SK-N-SH (cell line): Measurements from ENCODE around the gene SYNE1.

Experiments
- MAX ChIP-seq: IDR thresholded peaks from 2 replicates; pipeline ENCODE4 v1.4.0; 2012; ENCODE audit warnings: low read depth
- MXI1 ChIP-seq: IDR thresholded peaks from 2 replicates; pipeline ENCODE4 v1.6.1; 2012; ENCODE audit warnings: mild to moderate bottlenecking, low read depth, low read length, improper control_type of control experiment
- POLR2AphosphoS5 ChIP-seq: IDR thresholded peaks from 2 replicates; pipeline ENCODE4 v1.6.1; 2012; ENCODE audit warnings: low read depth, low read length
- RAD21 ChIP-seq: IDR thresholded peaks from 2 replicates; pipeline ENCODE4 v1.6.1; 2012; ENCODE audit warnings: mild to moderate bottlenecking, low read length
- RCOR1 ChIP-seq: fragments of 150-350 bp; IDR thresholded peaks from 2 replicates; pipeline ENCODE4 v1.6.1; 2017; ENCODE audit warnings: antibody characterized with exemption, low read length
- SIN3A ChIP-seq: IDR thresholded peaks from 2 replicates; pipeline ENCODE4 v1.6.1; 2012; ENCODE audit warnings: low read depth, mild to moderate bottlenecking, low read length, moderate library complexity, borderline replicate concordance
- ZBTB33 ChIP-seq: IDR thresholded peaks from 2 replicates; pipeline ENCODE4 v1.4.0; 2012; ENCODE audit warnings: low read depth, borderline replicate concordance
- TF ChIP-seq, protein P1 (sequence below): fragments of 200-600 bp; sonication (generic); IDR thresholded peaks from 2 replicates; pipeline ENCODE4 v1.6.1; 2017; ENCODE audit warnings: antibody characterized with exemption, mild to moderate bottlenecking, moderate library complexity

GRCh38 chr6:152110886-152111820, 526.0 kb downstream of the SYNE1 start:
- TF ChIP-seq RCOR1 (no peak), MAX (no peak), MXI1 (0 out of 2 replicates have a peak, but pooled peaks have one; percentile 6), POLR2AphosphoS5 (no peak), SIN3A (no peak), ZBTB33 (no peak), RAD21 (no peak)
- TF ChIP-seq, protein P1, sequence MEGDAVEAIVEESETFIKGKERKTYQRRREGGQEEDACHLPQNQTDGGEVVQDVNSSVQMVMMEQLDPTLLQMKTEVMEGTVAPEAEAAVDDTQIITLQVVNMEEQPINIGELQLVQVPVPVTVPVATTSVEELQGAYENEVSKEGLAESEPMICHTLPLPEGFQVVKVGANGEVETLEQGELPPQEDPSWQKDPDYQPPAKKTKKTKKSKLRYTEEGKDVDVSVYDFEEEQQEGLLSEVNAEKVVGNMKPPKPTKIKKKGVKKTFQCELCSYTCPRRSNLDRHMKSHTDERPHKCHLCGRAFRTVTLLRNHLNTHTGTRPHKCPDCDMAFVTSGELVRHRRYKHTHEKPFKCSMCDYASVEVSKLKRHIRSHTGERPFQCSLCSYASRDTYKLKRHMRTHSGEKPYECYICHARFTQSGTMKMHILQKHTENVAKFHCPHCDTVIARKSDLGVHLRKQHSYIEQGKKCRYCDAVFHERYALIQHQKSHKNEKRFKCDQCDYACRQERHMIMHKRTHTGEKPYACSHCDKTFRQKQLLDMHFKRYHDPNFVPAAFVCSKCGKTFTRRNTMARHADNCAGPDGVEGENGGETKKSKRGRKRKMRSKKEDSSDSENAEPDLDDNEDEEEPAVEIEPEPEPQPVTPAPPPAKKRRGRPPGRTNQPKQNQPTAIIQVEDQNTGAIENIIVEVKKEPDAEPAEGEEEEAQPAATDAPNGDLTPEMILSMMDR, result no peak
